ENCODE results near the gene DEGS1. TPM values are rescaled to one million over a fixed set of nuclear protein-coding genes. Genes with fewer than 3 reads are reported as not detected.

DEGS1 gene
- total and polyA plus RNA-seq, 2 donors (not counting 1 experiment from before 2014, with no cell fraction given): 64.2 to 383 TPM

- H4K20me1 ChIP-seq (ENCODE audit: control insufficient read depth, extremely low read depth, insufficient read depth, low read length): no peaks in the 10 kb centered on the region
- no peaks in the 10 kb centered on the region for H3K79me2 ChIP-seq (ENCODE audit: control insufficient read depth, insufficient read depth, low read length)
- no peaks in the 10 kb centered on the region for H3K27me3 ChIP-seq (ENCODE audit: control insufficient read depth, insufficient read depth, low read length)
- no peaks in the 10 kb centered on the region for H3K9me3 ChIP-seq (ENCODE audit: control insufficient read depth, insufficient read depth, low read depth, low read length)
- no peak for DNase-seq (ENCODE audit: low read depth in 2 of 2)
- no peak overlapping the region for H3K4me2 ChIP-seq (ENCODE audit: extremely low read depth, insufficient read depth, low read length)
- no peaks in the 10 kb centered on the region for H3K4me1 ChIP-seq (ENCODE audit: control insufficient read depth, extremely low read depth, insufficient read depth, low read length)
- H3K36me3 ChIP-seq (ENCODE audit: control insufficient read depth, insufficient read depth, low read length): no peaks in the 10 kb centered on the region
- no peak overlapping the region for H3K4me3 ChIP-seq (replicated peaks in 1 of 4; ENCODE audit: control extremely low read depth in 1 of 4, insufficient read depth in 1 of 4, low read depth in 3 of 4, low read length in 4 of 4)
- no peak for TF ChIP-seq CTCF (conservative IDR thresholded peaks at IDR 0.05 in 1 of 2, IDR thresholded peaks at IDR 0.05 in 1 of 2; ENCODE audit: low read depth in 1 of 2, low read length in 2 of 2)
- H3K27ac ChIP-seq (ENCODE audit: insufficient read depth, low read length): no peak overlapping the region
- H3K9ac ChIP-seq (ENCODE audit: insufficient read depth, low read length): no peak overlapping the region
- H2AFZ ChIP-seq (ENCODE audit: low read length): no peak overlapping the region
Measured at GRCh38 chr1:224138198-224138597, 44.8 kb upstream of the DEGS1 start.

- DNase-seq (ENCODE audit: low read depth in 2 of 2): no peak
Measured at GRCh38 chr1:224141693-224142092, 41.3 kb upstream of the DEGS1 start.

GRCh38 chr1:224149709-224150108, 33.3 kb upstream of the DEGS1 start:
- no peaks in the 10 kb centered on the region for H3K9me3 ChIP-seq (ENCODE audit: control insufficient read depth, insufficient read depth, low read depth, low read length)
- no peak overlapping the region for H3K9ac ChIP-seq (ENCODE audit: insufficient read depth, low read length)
- H3K27me3 ChIP-seq (ENCODE audit: control insufficient read depth, insufficient read depth, low read length): no peaks in the 10 kb centered on the region
- no peak overlapping the region for H3K4me3 ChIP-seq (replicated peaks in 1 of 4; ENCODE audit: control extremely low read depth in 1 of 4, insufficient read depth in 1 of 4, low read depth in 3 of 4, low read length in 4 of 4)
- no peak overlapping the region for H3K4me2 ChIP-seq (ENCODE audit: extremely low read depth, insufficient read depth, low read length)
- no peaks in the 10 kb centered on the region for H4K20me1 ChIP-seq (ENCODE audit: control insufficient read depth, extremely low read depth, insufficient read depth, low read length)
- no peak overlapping the region for H3K27ac ChIP-seq (ENCODE audit: insufficient read depth, low read length)
- no peak overlapping the region for H2AFZ ChIP-seq (ENCODE audit: low read length)
- no peak for DNase-seq (ENCODE audit: low read depth in 2 of 2)
- no peaks in the 10 kb centered on the region for H3K36me3 ChIP-seq (ENCODE audit: control insufficient read depth, insufficient read depth, low read length)
- TF ChIP-seq CTCF (conservative IDR thresholded peaks at IDR 0.05 in 1 of 2, IDR thresholded peaks at IDR 0.05 in 1 of 2; ENCODE audit: low read depth in 1 of 2, low read length in 2 of 2): no peak
- H3K79me2 ChIP-seq (ENCODE audit: control insufficient read depth, insufficient read depth, low read length): no peaks in the 10 kb centered on the region
- no peaks in the 10 kb centered on the region for H3K4me1 ChIP-seq (ENCODE audit: control insufficient read depth, extremely low read depth, insufficient read depth, low read length)

More at GRCh38 chr1:224141693-224142092, 41.3 kb upstream of the DEGS1 start:
- Histone ChIP-seq H3K4me3 (replicated peaks in 1 of 4; ENCODE audit: control extremely low read depth in 1 of 4, insufficient read depth in 1 of 4, low read depth in 3 of 4, low read length in 4 of 4) (no peak overlapping the region), H4K20me1 (ENCODE audit: control insufficient read depth, extremely low read depth, insufficient read depth, low read length) (no peaks in the 10 kb centered on the region), H3K27ac (ENCODE audit: insufficient read depth, low read length) (no peak overlapping the region), H3K9me3 (ENCODE audit: control insufficient read depth, insufficient read depth, low read depth, low read length) (no peaks in the 10 kb centered on the region), H3K4me2 (ENCODE audit: extremely low read depth, insufficient read depth, low read length) (no peak overlapping the region), H3K36me3 (ENCODE audit: control insufficient read depth, insufficient read depth, low read length) (no peaks in the 10 kb centered on the region), H3K27me3 (ENCODE audit: control insufficient read depth, insufficient read depth, low read length) (no peaks in the 10 kb centered on the region), H2AFZ (ENCODE audit: low read length) (no peak overlapping the region), H3K79me2 (ENCODE audit: control insufficient read depth, insufficient read depth, low read length) (no peaks in the 10 kb centered on the region), H3K4me1 (ENCODE audit: control insufficient read depth, extremely low read depth, insufficient read depth, low read length) (no peaks in the 10 kb centered on the region), H3K9ac (ENCODE audit: insufficient read depth, low read length) (no peak overlapping the region)
- TF ChIP-seq EZH2 (IDR thresholded peaks at IDR 0.05; ENCODE audit: low read length, missing control alignments) (no peak), CTCF (conservative IDR thresholded peaks at IDR 0.05 in 1 of 2, IDR thresholded peaks at IDR 0.05 in 1 of 2; ENCODE audit: low read depth in 1 of 2, low read length in 2 of 2) (no peak)

Data from fibroblast of lung (primary cell).